Nephron (organoid): Measurements from ENCODE around the gene GTF2A2.
"Not testable (repeated sequence)": the region's sequence is repeated elsewhere in the genome, so short reads cannot be mapped to it uniquely, and the experiment has no call there.

ENCODE experiments used
- H3K27ac Mint-ChIP-seq, 3 experiments: 2 replicates each; pipeline ENCODE4 v1.8.0; 2020; ENCODE audit warnings: mixed read lengths in 3 of 3, mild to moderate bottlenecking in 2 of 3, moderate library complexity in 1 of 3
- H3K27me3 Mint-ChIP-seq: 2 replicates; pipeline ENCODE4 v1.8.0; 2021; ENCODE audit warnings: low read depth, mild to moderate bottlenecking, moderate library complexity, mixed read lengths
- H3K36me3 Mint-ChIP-seq: 2 replicates; pipeline ENCODE4 v1.8.0; 2020; ENCODE audit warnings: low read depth, mixed read lengths
- H3K4me1 Mint-ChIP-seq: 2 replicates; pipeline ENCODE4 v1.8.0; 2020; ENCODE audit warnings: mixed read lengths
- H3K4me3 Mint-ChIP-seq, 3 experiments: 2 replicates each; pipeline ENCODE4 v1.8.0; 2020; ENCODE audit warnings: mild to moderate bottlenecking in 3 of 3, mixed read lengths in 3 of 3, moderate library complexity in 2 of 3
- H3K9me3 Mint-ChIP-seq: 2 replicates; pipeline ENCODE4 v1.8.0; 2020; ENCODE audit warnings: mixed read lengths
- TF ChIP-seq, protein P1 (sequence below), 3 experiments: fragments of 200-600 bp; sonication (generic); IDR thresholded peaks; one replicate each; pipeline ENCODE4 v1.5.0; 2021; ENCODE audit warnings: antibody characterized with exemption in 3 of 3; ENCODE audit not compliant: unreplicated experiment in 3 of 3

The GTF2A2 gene

DNA sequence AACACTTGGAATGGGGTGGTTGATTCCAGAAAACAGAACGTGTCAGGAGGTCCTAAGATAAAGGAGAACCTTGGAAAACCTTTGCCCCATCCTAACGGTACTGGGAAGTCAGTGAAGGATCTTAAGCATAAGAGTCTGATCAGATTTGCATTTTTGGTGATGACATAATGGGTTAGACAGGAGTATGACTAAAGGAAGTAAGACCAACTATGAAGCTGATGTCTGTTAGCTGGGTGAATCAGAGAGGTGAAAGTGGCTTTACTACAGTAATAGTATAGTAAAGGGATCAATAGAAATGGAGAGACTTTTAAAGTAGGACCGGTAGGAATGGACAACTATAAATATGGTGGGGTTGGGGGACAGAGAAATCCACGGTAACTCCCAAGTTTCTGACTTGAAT, 12.6 kb downstream of the GTF2A2 start:
- H3K27ac Mint-ChIP-seq: no peak overlapping the region
- H3K9me3 Mint-ChIP-seq: no peaks in the 10 kb centered on the region
- TF ChIP-seq, protein P1, sequence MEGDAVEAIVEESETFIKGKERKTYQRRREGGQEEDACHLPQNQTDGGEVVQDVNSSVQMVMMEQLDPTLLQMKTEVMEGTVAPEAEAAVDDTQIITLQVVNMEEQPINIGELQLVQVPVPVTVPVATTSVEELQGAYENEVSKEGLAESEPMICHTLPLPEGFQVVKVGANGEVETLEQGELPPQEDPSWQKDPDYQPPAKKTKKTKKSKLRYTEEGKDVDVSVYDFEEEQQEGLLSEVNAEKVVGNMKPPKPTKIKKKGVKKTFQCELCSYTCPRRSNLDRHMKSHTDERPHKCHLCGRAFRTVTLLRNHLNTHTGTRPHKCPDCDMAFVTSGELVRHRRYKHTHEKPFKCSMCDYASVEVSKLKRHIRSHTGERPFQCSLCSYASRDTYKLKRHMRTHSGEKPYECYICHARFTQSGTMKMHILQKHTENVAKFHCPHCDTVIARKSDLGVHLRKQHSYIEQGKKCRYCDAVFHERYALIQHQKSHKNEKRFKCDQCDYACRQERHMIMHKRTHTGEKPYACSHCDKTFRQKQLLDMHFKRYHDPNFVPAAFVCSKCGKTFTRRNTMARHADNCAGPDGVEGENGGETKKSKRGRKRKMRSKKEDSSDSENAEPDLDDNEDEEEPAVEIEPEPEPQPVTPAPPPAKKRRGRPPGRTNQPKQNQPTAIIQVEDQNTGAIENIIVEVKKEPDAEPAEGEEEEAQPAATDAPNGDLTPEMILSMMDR (IDR thresholded peaks at IDR 0.05; ENCODE audit: unreplicated experiment in 3 of 3): no peak
- peaks cover 31% of the 10 kb centered on the region for H3K36me3 Mint-ChIP-seq
- no peaks in the 10 kb centered on the region for H3K4me1 Mint-ChIP-seq
- H3K27me3 Mint-ChIP-seq: no peaks in the 10 kb centered on the region
- H3K4me3 Mint-ChIP-seq: no peak overlapping the region

DNA sequence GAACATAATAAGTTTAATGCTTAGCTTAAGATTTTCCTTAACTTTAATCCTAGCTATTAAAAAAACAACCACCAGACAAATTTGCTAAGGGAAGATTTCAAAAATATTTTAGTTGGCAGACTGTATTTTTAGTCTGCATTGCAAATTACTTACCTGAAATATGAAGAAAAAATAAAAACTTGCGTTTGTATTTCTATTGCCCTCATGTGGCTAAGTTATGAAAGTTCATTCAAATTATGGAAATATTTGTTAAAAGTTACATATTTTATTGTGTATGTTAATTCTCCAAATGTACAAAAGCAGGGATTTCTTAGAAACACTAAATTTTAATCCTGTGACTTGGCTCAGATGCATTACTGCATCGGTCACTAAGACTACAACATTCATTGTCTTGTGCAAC, 15.0 kb downstream of the GTF2A2 start:
- Mint-ChIP-seq H3K27ac (no peak overlapping the region), H3K4me3 (no peak overlapping the region), H3K36me3 (peaks cover 41% of the 10 kb centered on the region), H3K27me3 (no peaks in the 10 kb centered on the region), H3K4me1 (no peaks in the 10 kb centered on the region), H3K9me3 (no peaks in the 10 kb centered on the region)
- TF ChIP-seq, protein P1 (IDR thresholded peaks at IDR 0.05; ENCODE audit: unreplicated experiment in 3 of 3): no peak

GRCh38 chr15:59637507-59637906, 19.8 kb downstream of the GTF2A2 start:
- H3K4me1 Mint-ChIP-seq, H3K4me3 Mint-ChIP-seq, H3K27me3 Mint-ChIP-seq, H3K27ac Mint-ChIP-seq, H3K9me3 Mint-ChIP-seq: not testable (repeated sequence)
- H3K36me3 Mint-ChIP-seq: peaks cover 38% of the 10 kb centered on the region

DNA sequence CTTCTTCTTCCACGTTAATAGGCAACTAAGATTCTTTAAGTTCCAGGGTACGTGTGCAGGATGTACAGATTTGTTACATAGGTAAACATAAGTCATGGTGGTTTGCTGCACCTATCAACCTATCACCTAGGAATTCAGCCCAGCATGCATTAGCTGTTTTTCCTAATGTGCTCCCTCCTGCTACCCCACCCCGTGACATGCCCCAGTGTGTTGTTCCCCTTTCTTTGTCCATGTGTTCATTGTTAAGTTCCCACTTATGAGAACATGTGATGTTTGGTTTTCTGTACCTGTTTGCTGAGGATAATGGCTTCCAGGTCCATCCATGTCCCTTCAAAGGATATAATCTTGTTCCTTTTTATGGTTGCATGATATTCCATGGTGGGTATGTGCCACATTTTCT, 21.1 kb downstream of the GTF2A2 start:
- Mint-ChIP-seq H3K4me1 (no peaks in the 10 kb centered on the region), H3K9me3 (no peaks in the 10 kb centered on the region), H3K27me3 (no peaks in the 10 kb centered on the region), H3K27ac (no peak overlapping the region), H3K4me3 (no peak overlapping the region), H3K36me3 (peaks cover 34% of the 10 kb centered on the region)
- TF ChIP-seq, protein P1 (IDR thresholded peaks at IDR 0.05; ENCODE audit: unreplicated experiment in 3 of 3): no peak

GRCh38 chr15:59632714-59633113, 24.6 kb downstream of the GTF2A2 start:
- peaks cover 15% of the 10 kb centered on the region for H3K36me3 Mint-ChIP-seq
- H3K27me3 Mint-ChIP-seq: no peaks in the 10 kb centered on the region
- no peak overlapping the region for H3K4me3 Mint-ChIP-seq
- TF ChIP-seq, protein P1 (IDR thresholded peaks at IDR 0.05; ENCODE audit: unreplicated experiment in 3 of 3): peak in 2 of 3 experiments; percentile 28 to 42
- H3K9me3 Mint-ChIP-seq: no peaks in the 10 kb centered on the region
- no peak overlapping the region for H3K27ac Mint-ChIP-seq
- H3K4me1 Mint-ChIP-seq: no peaks in the 10 kb centered on the region

GRCh38 chr15:59622289-59622688, 35.0 kb downstream of the GTF2A2 start:
- H3K9me3 Mint-ChIP-seq: no peaks in the 10 kb centered on the region
- no peak overlapping the region for H3K4me3 Mint-ChIP-seq
- peaks cover 6% of the 10 kb centered on the region for H3K27me3 Mint-ChIP-seq
- H3K36me3 Mint-ChIP-seq: no peaks in the 10 kb centered on the region
- no peak overlapping the region for H3K27ac Mint-ChIP-seq
- TF ChIP-seq, protein P1 (IDR thresholded peaks at IDR 0.05; ENCODE audit: unreplicated experiment in 3 of 3): peak in 2 of 3 experiments; percentile 11 to 46
- H3K4me1 Mint-ChIP-seq: no peaks in the 10 kb centered on the region
